ENCODE results near the gene TMEM127. TPM values are rescaled to one million over a fixed set of nuclear protein-coding genes. Genes with fewer than 3 reads are reported as not detected.
A peak's percentile ranks its signal among the peaks of the same experiment; 100 is the strongest.

Gene TMEM127
- total RNA-seq, 1 donor, result 55.0 TPM

- Histone ChIP-seq H3K27me3 (ENCODE audit: insufficient read depth, low read length) (no peaks in the 10 kb centered on the region), H3K4me2 (ENCODE audit: insufficient read depth, low read length) (no peak overlapping the region), H4K20me1 (ENCODE audit: insufficient read depth, low read length) (no peaks in the 10 kb centered on the region), H3K4me3 (ENCODE audit: insufficient read depth, low read length) (no peak overlapping the region), H3K4me1 (ENCODE audit: insufficient read depth, low read length) (peaks cover 30% of the 10 kb centered on the region), H3K27ac (ENCODE audit: low read depth, low read length) (no peak overlapping the region), H3K79me2 (ENCODE audit: insufficient read depth, low read length) (peaks cover 53% of the 10 kb centered on the region), H2AFZ (ENCODE audit: low read length) (no peak overlapping the region), H3K36me3 (ENCODE audit: insufficient read depth, low read length) (peaks cover 48% of the 10 kb centered on the region), H3K9me3 (ENCODE audit: low read depth, low read length) (no peaks in the 10 kb centered on the region)
- no peak for TF ChIP-seq CTCF (IDR thresholded peaks at IDR 0.05; ENCODE audit: extremely low read depth, low read depth, low read length)
- DNase-seq (ENCODE audit: insufficient read length, low spot score, missing footprints), result no peak
Observed at GRCh38 chr2:96253006-96253405, 12.8 kb downstream of the TMEM127 start.

- peaks cover 48% of the 10 kb centered on the region for H3K36me3 ChIP-seq (ENCODE audit: insufficient read depth, low read length)
- no peak overlapping the region for H2AFZ ChIP-seq (ENCODE audit: low read length)
- TF ChIP-seq CTCF (IDR thresholded peaks at IDR 0.05; ENCODE audit: extremely low read depth, low read depth, low read length), result no peak
- H4K20me1 ChIP-seq (ENCODE audit: insufficient read depth, low read length), result no peaks in the 10 kb centered on the region
- no peaks in the 10 kb centered on the region for H3K27me3 ChIP-seq (ENCODE audit: insufficient read depth, low read length)
- no peak for DNase-seq (ENCODE audit: insufficient read length, low spot score, missing footprints)
- peaks cover 28% of the 10 kb centered on the region for H3K4me1 ChIP-seq (ENCODE audit: insufficient read depth, low read length)
- H3K4me2 ChIP-seq (ENCODE audit: insufficient read depth, low read length), result no peak overlapping the region
- peak overlapping the region; percentile 53 for H3K27ac ChIP-seq (ENCODE audit: low read depth, low read length)
- peaks cover 48% of the 10 kb centered on the region for H3K79me2 ChIP-seq (ENCODE audit: insufficient read depth, low read length)
- H3K4me3 ChIP-seq (ENCODE audit: insufficient read depth, low read length), result no peak overlapping the region
- no peaks in the 10 kb centered on the region for H3K9me3 ChIP-seq (ENCODE audit: low read depth, low read length)
Observed at GRCh38 chr2:96252526-96252925, 13.3 kb downstream of the TMEM127 start.

GRCh38 chr2:96251721-96252292, 14.0 kb downstream of the TMEM127 start:
- peak overlapping the region; percentile 77 for H3K4me2 ChIP-seq (ENCODE audit: insufficient read depth, low read length)
- H4K20me1 ChIP-seq (ENCODE audit: insufficient read depth, low read length), result no peaks in the 10 kb centered on the region
- peaks cover 42% of the 10 kb centered on the region for H3K79me2 ChIP-seq (ENCODE audit: insufficient read depth, low read length)
- H3K9me3 ChIP-seq (ENCODE audit: low read depth, low read length), result no peaks in the 10 kb centered on the region
- H3K27ac ChIP-seq (ENCODE audit: low read depth, low read length), result peak overlapping the region; percentile 87
- peak; percentile 98 for DNase-seq (ENCODE audit: insufficient read length, low spot score, missing footprints)
- H3K4me1 ChIP-seq (ENCODE audit: insufficient read depth, low read length), result peaks cover 28% of the 10 kb centered on the region
- H3K36me3 ChIP-seq (ENCODE audit: insufficient read depth, low read length), result peaks cover 46% of the 10 kb centered on the region
- no peak for TF ChIP-seq CTCF (IDR thresholded peaks at IDR 0.05; ENCODE audit: extremely low read depth, low read depth, low read length)
- H2AFZ ChIP-seq (ENCODE audit: low read length), result no peak overlapping the region
- no peaks in the 10 kb centered on the region for H3K27me3 ChIP-seq (ENCODE audit: insufficient read depth, low read length)
- H3K4me3 ChIP-seq (ENCODE audit: insufficient read depth, low read length), result peak overlapping the region; percentile 19

- H3K27ac ChIP-seq (ENCODE audit: low read depth, low read length), result peak overlapping the region; percentile 42
- no peak overlapping the region for H2AFZ ChIP-seq (ENCODE audit: low read length)
- peaks cover 37% of the 10 kb centered on the region for H3K36me3 ChIP-seq (ENCODE audit: insufficient read depth, low read length)
- DNase-seq (ENCODE audit: insufficient read length, low spot score, missing footprints), result no peak
- no peaks in the 10 kb centered on the region for H3K27me3 ChIP-seq (ENCODE audit: insufficient read depth, low read length)
- no peak overlapping the region for H3K4me3 ChIP-seq (ENCODE audit: insufficient read depth, low read length)
- no peaks in the 10 kb centered on the region for H4K20me1 ChIP-seq (ENCODE audit: insufficient read depth, low read length)
- H3K4me2 ChIP-seq (ENCODE audit: insufficient read depth, low read length), result no peak overlapping the region
- TF ChIP-seq CTCF (IDR thresholded peaks at IDR 0.05; ENCODE audit: extremely low read depth, low read depth, low read length), result no peak
- peaks cover 28% of the 10 kb centered on the region for H3K4me1 ChIP-seq (ENCODE audit: insufficient read depth, low read length)
- H3K79me2 ChIP-seq (ENCODE audit: insufficient read depth, low read length), result peaks cover 29% of the 10 kb centered on the region
- H3K9me3 ChIP-seq (ENCODE audit: low read depth, low read length), result no peaks in the 10 kb centered on the region
Observed at GRCh38 chr2:96250188-96250587, 15.6 kb downstream of the TMEM127 start.

Measured in osteoblast (primary cell).